WTC11 (cell line): ENCODE measurements around the gene RPP30.

Experiments
- CBFB ChIP-seq: sonication (generic); formaldehyde crosslinking; IDR thresholded peaks from 2 replicates; pipeline ENCODE4 v1.8.1; 2022; ENCODE audit warnings: mild to moderate bottlenecking, low read depth, missing genetic modification reagents
- CTCF ChIP-seq: fragments of 200-600 bp; IDR thresholded peaks from 2 replicates; pipeline ENCODE4 v1.8.0; 2022; ENCODE audit warnings: antibody characterized with exemption
- FOXJ3 ChIP-seq: sonication (generic); formaldehyde crosslinking; IDR thresholded peaks from 2 replicates; pipeline ENCODE4 v1.9.0; 2021; ENCODE audit warnings: missing genetic modification reagents, mild to moderate bottlenecking, borderline replicate concordance
- NR2C2 ChIP-seq: sonication (generic); formaldehyde crosslinking; IDR thresholded peaks from 2 replicates; pipeline ENCODE4 v1.8.0; 2022; ENCODE audit warnings: mild to moderate bottlenecking, missing genetic modification reagents
- RORB ChIP-seq: fragments of 250-450 bp; sonication (Bioruptor Pico); IDR thresholded peaks from 2 replicates; pipeline ENCODE4 v1.9.0; 2021; ENCODE audit warnings: mild to moderate bottlenecking
- SMAD4 ChIP-seq: sonication (generic); formaldehyde crosslinking; IDR thresholded peaks from 2 replicates; pipeline ENCODE4 v1.8.0; 2022; ENCODE audit warnings: mild to moderate bottlenecking, missing genetic modification reagents
- SP1 ChIP-seq: sonication (generic); formaldehyde crosslinking; conservative IDR thresholded peaks from 2 replicates; pipeline ENCODE4 v1.8.1; 2022; ENCODE audit warnings: missing genetic modification reagents
- ZNF423 ChIP-seq: fragments of 250-450 bp; sonication (Bioruptor Pico); IDR thresholded peaks from 2 replicates; pipeline ENCODE4 v2.1.2; 2022; ENCODE audit warnings: mild to moderate bottlenecking, moderate library complexity
- TF ChIP-seq, protein P1 (sequence below): sonication (generic); formaldehyde crosslinking; IDR thresholded peaks from 2 replicates; pipeline ENCODE4 v1.8.1; 2023; ENCODE audit warnings: mild to moderate bottlenecking, missing genetic modification reagents, moderate library complexity
- TF ChIP-seq, protein P2 (sequence below): sonication (generic); formaldehyde crosslinking; IDR thresholded peaks from 2 replicates; pipeline ENCODE4 v1.8.0; 2022; ENCODE audit warnings: mild to moderate bottlenecking, missing genetic modification reagents
- TF ChIP-seq, protein P3 (sequence below): sonication (generic); formaldehyde crosslinking; IDR thresholded peaks from 2 replicates; pipeline ENCODE4 v1.8.1; 2023; ENCODE audit warnings: mild to moderate bottlenecking, moderate library complexity, missing genetic modification reagents

- TF ChIP-seq CTCF = no peak
- no peak for TF ChIP-seq NR2C2
- no peak for TF ChIP-seq SMAD4 (CRISPR knock-in tag)
- TF ChIP-seq, protein P1, sequence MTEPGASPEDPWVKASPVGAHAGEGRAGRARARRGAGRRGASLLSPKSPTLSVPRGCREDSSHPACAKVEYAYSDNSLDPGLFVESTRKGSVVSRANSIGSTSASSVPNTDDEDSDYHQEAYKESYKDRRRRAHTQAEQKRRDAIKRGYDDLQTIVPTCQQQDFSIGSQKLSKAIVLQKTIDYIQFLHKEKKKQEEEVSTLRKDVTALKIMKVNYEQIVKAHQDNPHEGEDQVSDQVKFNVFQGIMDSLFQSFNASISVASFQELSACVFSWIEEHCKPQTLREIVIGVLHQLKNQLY (CRISPR knock-in tag) = no peak
- no peak for TF ChIP-seq ZNF423
- TF ChIP-seq, protein P2, sequence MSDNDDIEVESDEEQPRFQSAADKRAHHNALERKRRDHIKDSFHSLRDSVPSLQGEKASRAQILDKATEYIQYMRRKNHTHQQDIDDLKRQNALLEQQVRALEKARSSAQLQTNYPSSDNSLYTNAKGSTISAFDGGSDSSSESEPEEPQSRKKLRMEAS = no peak
- no peak for TF ChIP-seq FOXJ3 (CRISPR knock-in tag)
- TF ChIP-seq, protein P3, sequence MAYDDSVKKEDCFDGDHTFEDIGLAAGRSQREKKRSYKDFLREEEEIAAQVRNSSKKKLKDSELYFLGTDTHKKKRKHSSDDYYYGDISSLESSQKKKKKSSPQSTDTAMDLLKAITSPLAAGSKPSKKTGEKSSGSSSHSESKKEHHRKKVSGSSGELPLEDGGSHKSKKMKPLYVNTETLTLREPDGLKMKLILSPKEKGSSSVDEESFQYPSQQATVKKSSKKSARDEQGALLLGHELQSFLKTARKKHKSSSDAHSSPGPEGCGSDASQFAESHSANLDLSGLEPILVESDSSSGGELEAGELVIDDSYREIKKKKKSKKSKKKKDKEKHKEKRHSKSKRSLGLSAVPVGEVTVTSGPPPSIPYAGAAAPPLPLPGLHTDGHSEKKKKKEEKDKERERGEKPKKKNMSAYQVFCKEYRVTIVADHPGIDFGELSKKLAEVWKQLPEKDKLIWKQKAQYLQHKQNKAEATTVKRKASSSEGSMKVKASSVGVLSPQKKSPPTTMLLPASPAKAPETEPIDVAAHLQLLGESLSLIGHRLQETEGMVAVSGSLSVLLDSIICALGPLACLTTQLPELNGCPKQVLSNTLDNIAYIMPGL = no peak
- no peak for TF ChIP-seq CBFB
- no peak for TF ChIP-seq SP1
- no peak for TF ChIP-seq RORB (CRISPR knock-in tag)
Observed at GRCh38 chr10:90822508-90822907, 49.3 kb upstream of the RPP30 start.
